GM23248 (cell line): Measurements from ENCODE around the gene MKLN1.

Source experiments
- EZH2 ChIP-seq: fragments of 200-600 bp; sonication (generic); IDR thresholded peaks from 2 replicates; pipeline ENCODE4 v1.6.1; 2018; ENCODE audit warnings: antibody characterized with exemption, mild to moderate bottlenecking; ENCODE audit not compliant: insufficient read depth, poor library complexity, severe bottlenecking
- EZH2phosphoT487 ChIP-seq: fragments of 200-600 bp; sonication (generic); IDR thresholded peaks from 2 replicates; pipeline ENCODE4 v1.6.1; 2018; ENCODE audit warnings: antibody characterized with exemption, moderate library complexity, mild to moderate bottlenecking, low read depth; ENCODE audit not compliant: insufficient read depth

- TF ChIP-seq EZH2, result no peak
- TF ChIP-seq EZH2phosphoT487, result no peak
Observed at GRCh38 chr7:131486346-131486745, 158.7 kb downstream of the MKLN1 start.
